ENCODE data around the gene INPP4B.

DNA sequence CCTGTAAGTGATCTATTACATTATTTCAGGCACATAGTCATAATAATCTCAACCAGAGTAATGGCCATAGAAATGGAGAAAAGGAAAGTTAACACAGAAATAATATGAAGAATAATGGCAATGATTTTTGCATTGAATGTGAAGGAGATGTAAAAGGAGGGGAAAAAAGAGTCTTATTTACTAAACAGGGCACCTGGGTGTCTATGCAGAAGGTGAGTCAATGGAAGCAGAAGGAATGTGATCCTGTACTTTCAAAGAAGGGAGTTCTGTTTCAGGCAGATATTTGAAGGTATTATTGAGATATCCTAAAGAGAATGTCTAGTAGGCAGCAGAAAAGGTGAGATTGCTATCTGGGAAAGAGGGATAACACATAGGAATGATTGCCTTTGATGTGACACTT, 279.9 kb downstream of the INPP4B start:
- TF ChIP-seq, protein P1, sequence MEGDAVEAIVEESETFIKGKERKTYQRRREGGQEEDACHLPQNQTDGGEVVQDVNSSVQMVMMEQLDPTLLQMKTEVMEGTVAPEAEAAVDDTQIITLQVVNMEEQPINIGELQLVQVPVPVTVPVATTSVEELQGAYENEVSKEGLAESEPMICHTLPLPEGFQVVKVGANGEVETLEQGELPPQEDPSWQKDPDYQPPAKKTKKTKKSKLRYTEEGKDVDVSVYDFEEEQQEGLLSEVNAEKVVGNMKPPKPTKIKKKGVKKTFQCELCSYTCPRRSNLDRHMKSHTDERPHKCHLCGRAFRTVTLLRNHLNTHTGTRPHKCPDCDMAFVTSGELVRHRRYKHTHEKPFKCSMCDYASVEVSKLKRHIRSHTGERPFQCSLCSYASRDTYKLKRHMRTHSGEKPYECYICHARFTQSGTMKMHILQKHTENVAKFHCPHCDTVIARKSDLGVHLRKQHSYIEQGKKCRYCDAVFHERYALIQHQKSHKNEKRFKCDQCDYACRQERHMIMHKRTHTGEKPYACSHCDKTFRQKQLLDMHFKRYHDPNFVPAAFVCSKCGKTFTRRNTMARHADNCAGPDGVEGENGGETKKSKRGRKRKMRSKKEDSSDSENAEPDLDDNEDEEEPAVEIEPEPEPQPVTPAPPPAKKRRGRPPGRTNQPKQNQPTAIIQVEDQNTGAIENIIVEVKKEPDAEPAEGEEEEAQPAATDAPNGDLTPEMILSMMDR (IDR thresholded peaks at IDR 0.05): no peak
- no peak for TF ChIP-seq ZFX (IDR thresholded peaks at IDR 0.05; ENCODE audit: borderline replicate concordance)

Data from 22Rv1 (cell line).